Measurements from ENCODE around the gene POLR1B.
A peak's percentile ranks its signal among the peaks of the same experiment; 100 is the strongest.

The POLR1B gene

GRCh38 chr2:112540906-112541305, 1.4 kb upstream of the POLR1B start:
- no peak for TF ChIP-seq CTCF (IDR thresholded peaks at IDR 0.05)

DNA sequence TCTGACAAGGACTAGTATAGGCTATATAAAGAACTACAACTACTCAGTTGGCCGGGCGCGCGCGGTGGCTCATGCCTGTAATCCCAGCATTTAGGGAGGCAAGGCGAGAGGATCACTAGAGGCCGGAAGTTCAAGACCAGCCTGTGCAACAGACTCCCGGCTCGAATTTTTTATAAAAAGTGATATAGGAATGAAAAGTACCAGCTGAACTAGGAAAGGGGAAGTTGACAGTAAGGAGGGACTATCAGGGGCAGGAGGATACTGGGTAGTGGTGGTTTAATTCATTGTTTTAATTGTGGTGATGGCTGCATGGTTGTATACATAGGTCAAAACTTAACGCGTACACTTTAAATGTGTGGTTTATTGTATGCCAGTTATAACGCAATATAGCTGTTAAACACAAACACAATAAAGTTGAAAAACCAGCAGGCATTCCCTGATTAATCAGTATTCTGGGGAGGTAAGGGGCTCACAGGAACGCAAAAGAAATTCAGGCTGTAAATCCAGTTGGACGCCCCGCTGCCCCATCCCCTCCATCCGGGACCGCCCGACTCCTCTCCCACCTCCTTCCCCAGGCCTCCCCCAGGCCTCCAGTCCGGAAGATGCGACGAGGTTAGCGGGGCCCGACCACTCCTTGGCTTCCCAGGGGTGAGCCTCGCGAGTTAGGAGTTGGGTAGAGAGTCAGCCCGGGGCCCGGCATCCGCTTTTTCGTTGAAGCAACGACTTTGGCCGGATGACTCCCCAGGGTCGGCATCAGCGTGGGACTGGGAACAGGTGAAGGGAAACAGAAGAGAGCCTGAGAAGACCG, 746 bp upstream of the POLR1B start:
- no peak for TF ChIP-seq CTCF (IDR thresholded peaks at IDR 0.05)

DNA sequence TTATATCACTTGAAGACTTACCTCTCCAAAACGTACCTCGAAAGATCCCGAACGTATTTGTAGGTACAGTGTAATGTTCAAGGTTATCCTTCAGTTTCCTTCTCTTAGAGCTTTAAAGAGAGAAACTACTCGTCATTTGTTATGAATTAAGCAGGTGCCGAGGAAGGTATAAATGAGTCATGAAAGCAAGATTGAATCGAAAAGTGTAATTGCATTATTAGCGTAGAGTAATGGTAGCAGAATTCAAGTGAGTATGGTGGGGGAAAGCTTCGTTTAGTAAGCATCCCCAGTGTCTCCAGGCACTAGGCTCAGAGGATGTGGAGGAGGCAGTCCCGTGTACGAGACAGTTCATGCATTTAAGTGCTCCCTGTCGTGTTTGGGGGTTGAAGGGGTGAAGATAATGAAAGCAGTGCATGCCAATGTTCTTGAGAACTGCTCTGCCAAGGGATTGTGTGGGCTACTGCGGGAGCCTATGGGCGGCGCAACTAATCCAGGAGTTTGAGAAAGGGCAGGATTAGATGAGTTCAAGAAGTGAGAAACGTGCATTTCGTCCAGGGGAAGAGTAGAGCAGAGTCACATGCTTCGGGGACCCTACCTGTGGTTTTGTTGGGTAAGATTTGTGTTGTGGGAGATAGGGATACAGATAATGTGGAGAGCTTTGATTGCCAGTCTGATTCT, 858 bp downstream of the POLR1B start:
- TF ChIP-seq CTCF (IDR thresholded peaks at IDR 0.05): 0 out of 2 replicates have a peak, but pooled peaks have one; percentile 18

DNA sequence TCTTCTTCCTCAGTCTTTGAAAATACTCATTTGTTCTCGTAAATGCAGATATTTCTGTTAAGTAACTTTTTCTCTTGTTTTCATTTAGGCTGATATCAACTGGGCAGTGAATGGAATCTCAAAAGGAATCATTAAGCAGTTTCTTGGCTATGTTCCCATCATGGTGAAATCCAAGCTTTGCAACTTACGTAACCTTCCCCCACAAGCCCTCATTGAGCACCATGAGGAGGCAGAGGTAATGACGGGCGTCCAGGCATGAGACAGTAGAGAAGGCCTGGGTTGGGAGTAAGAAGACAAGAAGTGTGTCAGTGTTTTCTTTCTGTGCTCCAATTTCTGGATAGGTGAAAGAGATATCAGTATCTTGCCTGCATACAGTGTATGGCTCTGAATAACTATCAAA, 5.1 kb downstream of the POLR1B start:
- TF ChIP-seq CTCF (IDR thresholded peaks at IDR 0.05): no peak

GRCh38 chr2:112548980-112549379, 6.7 kb downstream of the POLR1B start:
- no peak for TF ChIP-seq CTCF (IDR thresholded peaks at IDR 0.05)

DNA sequence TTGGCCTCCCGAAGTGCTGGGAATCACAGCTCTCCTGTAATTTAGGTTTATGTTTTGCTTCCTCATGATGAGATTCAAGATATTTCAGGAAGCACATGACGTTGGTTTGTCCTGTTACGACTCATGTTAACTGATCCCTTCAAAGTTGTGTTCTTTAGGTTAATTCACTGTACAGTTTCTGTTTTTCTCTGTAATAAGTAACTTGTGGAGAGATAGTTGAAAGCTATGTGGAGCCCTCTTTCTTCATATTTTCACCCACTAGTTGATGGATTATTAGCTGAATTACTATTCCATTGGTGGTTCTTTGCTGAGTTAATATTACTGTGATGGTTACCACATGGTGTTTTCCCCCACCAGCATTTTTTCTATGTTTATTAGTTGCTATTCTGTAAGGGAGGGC, 23.8 kb downstream of the POLR1B start:
- TF ChIP-seq CTCF (IDR thresholded peaks at IDR 0.05): no peak

DNA sequence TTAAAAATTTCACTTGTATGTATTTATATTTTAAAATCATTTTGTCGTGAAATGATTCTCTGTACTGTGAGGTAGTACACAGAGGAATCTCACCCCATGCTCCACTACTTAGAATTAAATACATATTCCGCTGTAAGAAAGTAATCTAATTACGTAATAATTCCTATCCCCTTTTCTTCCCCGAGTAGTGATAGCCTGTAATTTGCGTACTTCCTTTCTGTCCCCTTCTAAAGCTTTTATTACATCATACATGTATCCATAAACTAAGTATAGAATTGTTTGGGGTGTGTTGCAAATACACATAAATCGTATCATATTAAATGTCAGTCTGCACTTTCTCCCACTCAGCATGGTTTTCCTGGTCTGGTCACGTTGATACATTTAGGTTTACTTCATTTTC, 29.7 kb downstream of the POLR1B start:
- TF ChIP-seq CTCF (IDR thresholded peaks at IDR 0.05): no peak

Measured in LNCAP (cell line).